H1 (cell line): ENCODE results near the gene IFNL1. TPM values are rescaled to one million over a fixed set of nuclear protein-coding genes. Genes with fewer than 3 reads are reported as not detected.

Experiments
- CTCF ChIA-PET: fragments of 300-600 bp; sonication (Branson Sonifier 250); formaldehyde crosslinking; loops from one replicate; lab custom pipeline; 2021; ENCODE audit not compliant: partially characterized antibody; lab: Charles Lee
- POLR2A ChIA-PET: fragments of 300-600 bp; sonication (Branson Sonifier 250); formaldehyde crosslinking; loops from one replicate; lab custom pipeline; 2021; ENCODE audit warnings: inconsistent platforms; ENCODE audit not compliant: partially characterized antibody; lab: Charles Lee
- DNase-seq, 2 experiments: peaks; one replicate each; pipeline versions ENCODE4 v3.0.0 to v3.0.0-alpha.2; 2010 to 2022; ENCODE audit warnings: low spot score in 2 of 2, low read depth in 1 of 2, mixed read lengths in 1 of 2
- FAIRE-seq: peaks from 2 replicates; lab custom pipeline; 2011; peaks lifted over from hg19 to GRCh38; lab: Jason Lieb, UNC
- H2AFZ ChIP-seq: 2 replicates; pipeline ENCODE4 v1.8.1; 2012; ENCODE audit warnings: low read length, inconsistent platforms
- H2AK5ac ChIP-seq: 2 replicates; pipeline ENCODE4 v1.6.1; 2013; ENCODE audit warnings: low read depth, low read length
- H2BK120ac ChIP-seq: replicated peaks from 2 replicates; pipeline ENCODE3; 2013; ENCODE audit warnings: low read depth, low read length, inconsistent platforms
- H2BK12ac ChIP-seq: 2 replicates; pipeline ENCODE4 v1.6.1; 2013; ENCODE audit warnings: low read depth, low read length
- H2BK15ac ChIP-seq: 2 replicates; pipeline ENCODE4 v1.6.1; 2013; ENCODE audit warnings: low read length
- H2BK20ac ChIP-seq: 2 replicates; pipeline ENCODE4 v1.6.1; 2013; ENCODE audit warnings: low read length
- H2BK5ac ChIP-seq: 2 replicates; pipeline ENCODE4 v1.6.1; 2013; ENCODE audit warnings: low read depth, low read length
- H3K14ac ChIP-seq: 2 replicates; pipeline ENCODE4 v1.6.1; 2013; ENCODE audit warnings: inconsistent platforms; ENCODE audit not compliant: insufficient read length
- H3K18ac ChIP-seq: 2 replicates; pipeline ENCODE4 v1.6.1; 2013; ENCODE audit warnings: low read length; ENCODE audit errors: extremely low read depth
- H3K23ac ChIP-seq: 2 replicates; pipeline ENCODE4 v1.6.1; 2013; ENCODE audit warnings: inconsistent platforms; ENCODE audit not compliant: insufficient read length
- H3K23me2 ChIP-seq: 2 replicates; pipeline ENCODE4 v1.6.1; 2013; ENCODE audit warnings: low read depth, low read length
- H3K27ac ChIP-seq: 2 replicates; pipeline ENCODE4 v1.6.1; 2011; ENCODE audit warnings: low read depth, low read length, inconsistent platforms
- H3K27me3 ChIP-seq, 4 experiments: replicated peaks in 1 of 4; 1 replicate in 1 of 4; 2 replicates in 3 of 4; pipeline versions ENCODE4 v1.6.1 to v1.8.1; 2011 to 2013; ENCODE audit warnings: low read length in 3 of 4, mild to moderate bottlenecking in 3 of 4, inconsistent platforms in 2 of 4, mixed read lengths in 2 of 4, moderate library complexity in 1 of 4; ENCODE audit not compliant: control insufficient read depth in 3 of 4, insufficient read depth in 3 of 4; ENCODE audit errors: extremely low read depth in 1 of 4
- H3K36me3 ChIP-seq, 4 experiments: 2 replicates each; pipeline versions ENCODE4 v1.6.1 to v1.8.1; 2011 to 2013; ENCODE audit warnings: mild to moderate bottlenecking in 4 of 4, low read length in 3 of 4, moderate library complexity in 2 of 4, control low read depth in 1 of 4, inconsistent platforms in 1 of 4; ENCODE audit not compliant: insufficient read depth in 4 of 4, control insufficient read depth in 2 of 4
- H3K4ac ChIP-seq: replicated peaks from 2 replicates; pipeline ENCODE3; 2013; ENCODE audit warnings: low read length, low read depth, mixed read lengths, inconsistent platforms; ENCODE audit not compliant: insufficient read length
- H3K4me1 ChIP-seq, 4 experiments: replicated peaks in 1 of 4; 1 replicate in 1 of 4; 2 replicates in 3 of 4; pipeline versions ENCODE4 v1.6.1 to v1.8.1; 2011 to 2013; ENCODE audit warnings: low read length in 3 of 4, inconsistent platforms in 2 of 4, mixed read lengths in 1 of 4; ENCODE audit not compliant: insufficient read depth in 4 of 4, control insufficient read depth in 3 of 4
- H3K4me2 ChIP-seq, 2 experiments: 2 replicates each; pipeline versions ENCODE4 v1.6.1 to v1.8.1; 2011 to 2013; ENCODE audit warnings: low read depth in 2 of 2, low read length in 2 of 2, control low read depth in 1 of 2, inconsistent platforms in 1 of 2, mild to moderate bottlenecking in 1 of 2; ENCODE audit not compliant: insufficient read depth in 1 of 2
- H3K4me3 ChIP-seq, 4 experiments: fragments of 200-600, 300-600 bp in 1 of 4; sonication (generic), shearing (Covaris generic), sonication (Bioruptor Twin) in 1 of 4; 2 replicates each; pipeline versions ENCODE4 v1.5.1 to v1.8.1; 2011 to 2016; ENCODE audit warnings: low read length in 4 of 4, low read depth in 3 of 4, control low read depth in 2 of 4, inconsistent platforms in 2 of 4, mild to moderate bottlenecking in 2 of 4, mixed read lengths in 1 of 4, moderate library complexity in 1 of 4; ENCODE audit not compliant: insufficient read depth in 2 of 4; ENCODE audit errors: extremely low read depth in 1 of 4
- H3K56ac ChIP-seq: replicated peaks from 2 replicates; pipeline ENCODE3; 2013; ENCODE audit warnings: low read depth, mild to moderate bottlenecking, mixed read lengths, low read length, inconsistent platforms; ENCODE audit not compliant: insufficient read length
- H3K79me1 ChIP-seq: 2 replicates; pipeline ENCODE4 v1.6.1; 2013; ENCODE audit warnings: low read depth, low read length, control low read depth
- H3K79me2 ChIP-seq, 2 experiments: 2 replicates each; pipeline versions ENCODE4 v1.6.1 to v1.8.1; 2012 to 2013; ENCODE audit warnings: low read length in 2 of 2, mild to moderate bottlenecking in 2 of 2, inconsistent platforms in 1 of 2; ENCODE audit not compliant: insufficient read depth in 2 of 2, control insufficient read depth in 1 of 2
- H3K9ac ChIP-seq, 4 experiments: replicated peaks in 1 of 4; 1 replicate in 1 of 4; 2 replicates in 3 of 4; pipeline versions ENCODE4 v1.6.1 to v1.8.1; 2011 to 2013; ENCODE audit warnings: low read depth in 3 of 4, low read length in 3 of 4, control low read depth in 2 of 4, mild to moderate bottlenecking in 2 of 4, moderate library complexity in 2 of 4, inconsistent platforms in 1 of 4; ENCODE audit errors: extremely low read depth in 1 of 4
- H3K9me3 ChIP-seq, 2 experiments: 2 replicates each; pipeline versions ENCODE4 v1.6.1 to v1.8.1; 2012 to 2013; ENCODE audit warnings: mild to moderate bottlenecking in 2 of 2, moderate library complexity in 2 of 2, control low read depth in 1 of 2, inconsistent platforms in 1 of 2, low read depth in 1 of 2, low read length in 1 of 2, mixed read lengths in 1 of 2; ENCODE audit not compliant: insufficient read depth in 2 of 2
- H4K20me1 ChIP-seq, 2 experiments: replicated peaks in 1 of 2; 2 replicates each; pipeline versions ENCODE3 to v1.8.1; 2011 to 2013; ENCODE audit warnings: inconsistent platforms in 2 of 2, low read length in 2 of 2, mild to moderate bottlenecking in 1 of 2; ENCODE audit not compliant: insufficient read depth in 2 of 2, control insufficient read depth in 1 of 2
- H4K5ac ChIP-seq: 2 replicates; pipeline ENCODE4 v1.6.1; 2013; ENCODE audit warnings: low read length, low read depth, mixed read lengths, inconsistent platforms; ENCODE audit not compliant: insufficient read length
- H4K8ac ChIP-seq: 2 replicates; pipeline ENCODE4 v1.8.0; 2013; ENCODE audit warnings: mild to moderate bottlenecking, moderate library complexity, low read length, inconsistent platforms; ENCODE audit not compliant: insufficient read depth; ENCODE audit errors: extremely low read depth
- H4K91ac ChIP-seq: replicated peaks from 2 replicates; pipeline ENCODE3; 2013; ENCODE audit warnings: low read length, mixed read lengths, inconsistent platforms; ENCODE audit not compliant: insufficient read length
- EGR1 ChIP-seq: IDR thresholded peaks from 2 replicates; pipeline ENCODE4 v1.6.1; 2011; ENCODE audit warnings: low read depth, low read length, borderline replicate concordance
- PHF8 ChIP-seq: fragments of 200-600 bp; sonication (generic); conservative IDR thresholded peaks from 2 replicates; pipeline ENCODE4 v1.7.1; 2012; ENCODE audit warnings: low read depth, mild to moderate bottlenecking, inconsistent platforms, low read length, moderate library complexity
- WGBS, 2 experiments: shearing (Covaris generic) in 1 of 2; methylation state at CpG; one replicate each; pipeline versions ENCODE4 v1.1.6 to v1.1.7; 2013 to 2015; ENCODE audit warnings: low lambda C conversion rate in 2 of 2, mixed read lengths in 2 of 2, inconsistent platforms in 1 of 2, low coverage in 1 of 2, missing lambda C conversion rate in 1 of 2; ENCODE audit not compliant: insufficient replicate concordance in 2 of 2, insufficient coverage in 1 of 2, insufficient read length in 1 of 2; ENCODE audit errors: extremely low coverage in 1 of 2, missing lambda C conversion rate in 1 of 2; 5-methylcytosine and 5-hydroxymethylcytosine counted together
- polyA plus RNA-seq, 7 experiments: library from polyadenylated mRNA; depleted of rRNA in 3 of 7; stranded (reverse) in 5 of 7; unstranded in 2 of 7; fragments of >200 nt in 5 of 7; fragments of 200-250 nt in 2 of 7; gene quantifications; 1 replicate in 5 of 7; 2 replicates in 1 of 7; 4 replicates in 1 of 7; pipeline versions ENCODE4 v1.2.1 to v1.2.3, GENCODE V29; 2011 to 2013; ENCODE audit warnings: missing spikeins in 2 of 7, mixed read lengths in 2 of 7
- total RNA-seq: library from RNA; stranded (reverse); fragmentation: NEBNext Ultra II Directional; extraction: Animal tissue kit (Norgen Biotek cat#: 25700); gene quantifications from 2 replicates; pipeline ENCODE4 v1.2.1, GENCODE V29; 2021

The IFNL1 gene
- total and polyA plus RNA-seq, 2 of the 8 experiments (the other 6 are each of a cell fraction or from before 2014, with no cell fraction given): not detected

- Histone ChIP-seq H3K4me3 (peak overlapping the region; percentile 63 to 77 (median 76)), H2BK120ac (no peak overlapping the region), H3K23ac (no peak overlapping the region), H3K4me1 (peaks cover 2 to 9% (median 3%) of the 10 kb centered on the region in 4 experiments; a peak in 4 of 7 replicates), H3K18ac (no peak overlapping the region; the same call in 1 of the 2 replicates), H3K4me2 (peak overlapping the region; percentile 58 to 73), H3K36me3 (0 out of 8 replicates have a peak, but pooled peaks cover 0 to 4% (median 0%) of the 10 kb centered on the region in 4 experiments), H3K27me3 (no peaks in the 10 kb centered on the region), H3K9ac (peak overlapping the region in 3 of 4 experiments; percentile 16 to 79 (median 22); a peak in 4 of 7 replicates), H4K8ac (no peak overlapping the region), H2BK15ac (no peak overlapping the region), H3K56ac (peak overlapping the region; percentile 59), H2AFZ (no peak overlapping the region), H3K14ac (no peak overlapping the region), H2AK5ac (no peak overlapping the region), H3K27ac (no peak overlapping the region; the same call in 1 of the 2 replicates), H3K79me1 (peaks cover 9% of the 10 kb centered on the region), H2BK20ac (no peak overlapping the region), H3K9me3 (no peaks in the 10 kb centered on the region), H3K23me2 (peaks cover 15% of the 10 kb centered on the region), H4K5ac (no peak overlapping the region), H3K79me2 (peaks cover 0 to 32% of the 10 kb centered on the region in 2 experiments; a peak in 2 of 4 replicates), H2BK12ac (no peak overlapping the region), H3K4ac (no peak overlapping the region), H4K20me1 (peaks cover 9 to 20% of the 10 kb centered on the region in 2 experiments), H4K91ac (no peak overlapping the region), H2BK5ac (no peak overlapping the region)
- DNase-seq (no peak), FAIRE-seq (no peak)
- peak; percentile 14; the same call in 1 of the 2 replicates for TF ChIP-seq PHF8
- no peak for TF ChIP-seq EGR1
- POLR2A ChIA-PET: interaction anchor here (0.7 to 2.2 kb wide), 9 partner anchors 48 to 93 kb away, joined by 3 to 8 read pairs (median 6); partner anchors contain the start of genes MED29, PAF1, PLEKHG2 and RPS16
- CTCF ChIA-PET: interaction anchor here (0.7 to 1.6 kb wide), 5 partner anchors 16 to 128 kb away, joined by 3 to 4 read pairs (median 3); partner anchors contain the start of gene IFNL1
- 5% methylated on average over 9 of the region's 51 CpGs; no CpG with 5 or more reads in 1 of the 2 experiments for WGBS, 2 experiments
These were observed 46.6 kb downstream of the IFNL1 start for GRCh38 chr19:39342647-39343305.
